GM21381 (cell line): Measurements from ENCODE around the gene FGF14.

Source experiments
- ATAC-seq: cut with Tn5 transposase; IDR thresholded peaks from one replicate; pipeline ENCODE4 v1.9.1; 2021; ENCODE audit warnings: mild to moderate bottlenecking, moderate library complexity; ENCODE audit not compliant: unreplicated experiment

The FGF14 gene

GRCh38 chr13:102260256-102260655, 141.6 kb downstream of the FGF14 start:
- ATAC-seq = no peak

- ATAC-seq = no peak
Measured at GRCh38 chr13:102255409-102255808, 146.4 kb downstream of the FGF14 start.

GRCh38 chr13:102251817-102252216, 150.0 kb downstream of the FGF14 start:
- ATAC-seq = no peak

DNA sequence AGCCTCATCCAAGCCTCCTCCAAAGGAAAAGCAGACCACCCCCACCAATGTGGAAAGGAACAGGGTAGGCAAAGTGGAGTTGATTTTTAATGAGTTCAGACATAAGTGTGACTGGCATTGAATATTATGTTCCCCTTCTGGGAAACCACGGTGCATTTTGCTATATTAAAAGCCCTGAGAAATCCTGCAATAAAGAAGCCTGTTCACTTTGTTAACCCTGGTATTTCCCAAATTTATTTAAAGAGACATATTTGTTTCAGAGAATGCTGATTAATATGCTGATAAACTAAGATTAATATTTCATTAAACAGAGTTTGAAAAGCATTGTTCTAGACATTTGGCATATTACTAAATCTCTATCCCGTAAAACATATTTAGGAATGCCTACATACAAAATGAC, 151.4 kb downstream of the FGF14 start:
- no peak for ATAC-seq

GRCh38 chr13:102244607-102245227, 157.1 kb downstream of the FGF14 start:
- ATAC-seq = no peak

GRCh38 chr13:102240110-102240509, 161.7 kb downstream of the FGF14 start:
- ATAC-seq = no peak

GRCh38 chr13:102237230-102237629, 164.6 kb downstream of the FGF14 start:
- ATAC-seq = no peak

DNA sequence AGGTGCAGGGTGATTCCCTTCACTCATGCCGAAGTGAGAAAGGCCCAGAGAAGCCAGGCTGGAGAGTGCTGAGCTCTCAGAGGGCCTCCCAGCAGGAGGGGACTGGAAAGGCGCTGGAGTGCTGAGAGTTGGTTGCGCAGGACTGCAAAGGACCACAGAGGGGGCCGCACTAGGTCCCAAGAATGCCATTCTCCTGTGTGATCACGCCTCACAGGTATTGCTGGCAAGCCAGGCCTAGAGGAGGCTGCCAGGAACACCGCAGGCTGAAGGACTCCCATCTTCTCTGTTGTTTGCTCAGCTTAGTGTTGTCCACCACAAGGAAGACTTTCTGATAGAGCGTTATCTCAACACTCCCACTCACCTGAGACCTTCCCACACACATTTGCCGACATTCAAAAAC, 165.0 kb downstream of the FGF14 start:
- ATAC-seq = no peak

- ATAC-seq = no peak
Measured at GRCh38 chr13:102236341-102236740, 165.5 kb downstream of the FGF14 start.

DNA sequence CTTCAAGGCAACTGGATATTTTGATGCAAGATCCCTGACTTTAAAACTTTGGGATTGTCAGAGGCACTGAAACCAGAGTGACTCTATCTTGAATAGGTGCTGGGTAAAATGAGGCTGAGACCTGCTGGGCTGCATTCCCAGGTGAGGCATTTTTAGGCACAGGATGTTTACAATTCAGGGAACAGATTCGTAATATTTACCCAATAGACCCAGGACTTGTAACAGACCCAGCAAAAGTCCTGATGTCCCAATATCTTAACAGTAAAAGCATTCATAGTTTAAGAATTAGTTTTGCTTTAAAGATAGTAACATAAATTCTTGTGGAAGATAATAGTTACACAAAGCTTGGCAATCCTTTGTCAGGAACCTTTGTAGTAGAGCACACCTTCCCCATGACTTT, 166.2 kb downstream of the FGF14 start:
- no peak for ATAC-seq

DNA sequence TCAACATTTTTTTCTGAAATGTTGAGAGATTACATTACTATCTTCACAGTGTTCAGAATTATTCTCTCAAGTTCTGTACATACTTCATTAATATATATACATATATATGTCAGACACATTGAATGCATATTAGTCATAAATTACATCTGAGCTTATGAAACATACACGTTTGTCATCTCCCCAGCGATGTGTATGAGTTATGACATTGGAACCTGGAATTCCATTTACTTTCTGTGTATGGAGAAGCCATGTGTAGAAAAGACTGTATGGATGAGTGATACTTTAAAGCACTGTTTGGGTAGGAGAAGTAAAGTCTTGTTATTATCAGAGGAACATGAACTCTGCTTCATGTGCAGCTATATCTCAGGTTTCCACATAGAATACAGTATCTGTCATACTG, 167.2 kb downstream of the FGF14 start:
- no peak for ATAC-seq

DNA sequence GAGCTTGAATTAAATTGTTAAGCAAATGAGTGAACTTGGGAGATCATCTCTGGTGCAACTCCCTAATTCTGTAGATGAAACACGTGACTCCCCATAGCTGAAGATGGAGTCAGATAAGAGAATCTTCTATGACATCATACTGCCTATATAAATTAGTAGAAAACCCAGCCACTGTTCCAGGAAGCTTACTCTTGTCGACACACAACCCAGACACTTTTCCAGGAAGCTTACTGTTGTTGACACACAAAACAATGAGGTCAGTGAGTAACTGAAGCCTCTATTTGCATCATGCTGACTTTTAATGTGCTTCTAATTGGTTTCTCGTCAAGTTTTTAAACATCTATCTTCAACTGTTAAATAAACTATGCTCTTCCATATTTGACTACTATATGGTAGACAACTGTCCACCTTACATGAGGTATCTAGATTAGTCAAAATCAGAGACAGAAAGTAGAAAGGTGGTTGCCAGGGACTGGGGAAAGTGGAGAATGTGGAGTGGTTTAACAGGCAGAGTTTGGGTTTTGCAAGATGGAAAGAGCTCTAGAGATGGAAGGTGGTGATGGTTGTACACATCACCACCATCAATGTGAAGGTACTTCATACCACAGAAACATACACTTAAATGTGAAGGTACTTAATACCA, 168.2 kb downstream of the FGF14 start:
- no peak for ATAC-seq

- ATAC-seq = no peak
Measured at GRCh38 chr13:102231479-102231878, 170.4 kb downstream of the FGF14 start.

- ATAC-seq = no peak
Measured at GRCh38 chr13:102227741-102228140, 174.1 kb downstream of the FGF14 start.

DNA sequence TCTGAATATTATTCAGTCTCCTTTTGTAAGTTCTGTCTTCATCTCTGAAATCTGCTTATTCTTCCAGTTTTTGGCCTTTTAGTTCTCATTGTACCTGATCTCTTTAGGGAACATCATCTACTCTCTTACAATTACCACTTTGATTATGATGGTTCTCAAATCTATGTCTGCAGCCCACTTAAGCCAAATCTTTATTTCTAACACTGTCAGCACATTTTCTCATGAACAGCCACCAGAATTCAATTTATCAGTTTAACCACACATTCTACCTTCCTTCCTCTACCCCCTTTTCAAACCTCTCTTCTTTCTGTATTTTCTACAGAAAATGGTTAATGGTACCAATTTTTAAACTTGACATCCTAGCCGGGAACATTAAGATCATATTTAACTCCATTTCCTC, 175.3 kb downstream of the FGF14 start:
- ATAC-seq = no peak

GRCh38 chr13:102225892-102226291, 176.0 kb downstream of the FGF14 start:
- no peak for ATAC-seq

GRCh38 chr13:102220681-102221228, 181.1 kb downstream of the FGF14 start:
- no peak for ATAC-seq

- ATAC-seq = no peak
Measured at GRCh38 chr13:102214956-102215355, 186.9 kb downstream of the FGF14 start.

DNA sequence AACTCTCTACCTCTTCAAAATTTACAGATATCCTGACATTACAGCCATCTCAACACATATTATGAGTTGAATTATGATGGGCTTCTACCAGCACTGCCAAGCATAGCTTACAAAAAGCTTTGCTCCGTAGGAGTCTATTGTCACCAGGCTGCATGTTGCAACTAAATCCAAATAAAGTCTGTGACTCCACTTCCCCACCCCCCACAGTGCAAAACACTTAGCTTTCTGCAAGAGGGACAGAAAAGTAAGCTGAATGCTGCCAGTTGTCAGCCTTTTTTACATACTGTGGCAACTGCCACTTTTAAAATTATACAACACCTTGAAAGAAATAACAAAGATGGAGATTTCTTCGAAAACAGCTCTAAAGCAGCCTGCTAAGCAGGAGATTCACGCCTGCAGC, 189.1 kb downstream of the FGF14 start:
- ATAC-seq = no peak

GRCh38 chr13:102208347-102208746, 193.5 kb downstream of the FGF14 start:
- ATAC-seq = no peak

DNA sequence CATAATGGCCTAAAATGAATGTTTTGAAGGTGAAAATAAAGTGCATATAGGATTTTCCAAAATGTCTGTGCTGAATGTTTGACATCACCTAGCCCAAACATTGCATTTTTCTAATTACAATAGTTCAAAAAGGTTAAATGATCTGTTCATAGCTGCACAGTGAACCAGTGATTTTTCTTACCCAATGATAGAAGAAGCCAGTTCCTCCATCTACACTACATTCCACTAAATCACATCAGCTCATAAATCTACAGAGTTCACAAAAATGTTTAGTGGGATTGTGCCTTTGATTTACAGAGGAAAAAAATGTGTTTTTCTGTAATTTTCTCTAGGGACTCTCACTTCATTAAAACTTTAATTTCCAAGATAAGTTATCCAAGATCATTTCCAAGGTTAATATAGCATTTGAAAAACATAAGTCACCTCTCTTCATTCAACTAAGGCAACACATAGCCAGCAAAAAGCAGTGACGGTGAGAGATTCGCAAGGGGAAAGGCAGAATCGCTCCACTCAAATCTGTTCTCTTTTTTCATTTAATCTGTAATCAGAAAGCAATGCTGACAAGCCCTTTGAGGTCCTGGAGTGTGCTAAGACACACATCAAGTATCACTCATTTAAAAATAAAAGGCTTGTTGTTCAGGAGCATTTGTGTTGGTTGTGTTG, 194.0 kb downstream of the FGF14 start:
- ATAC-seq = no peak

DNA sequence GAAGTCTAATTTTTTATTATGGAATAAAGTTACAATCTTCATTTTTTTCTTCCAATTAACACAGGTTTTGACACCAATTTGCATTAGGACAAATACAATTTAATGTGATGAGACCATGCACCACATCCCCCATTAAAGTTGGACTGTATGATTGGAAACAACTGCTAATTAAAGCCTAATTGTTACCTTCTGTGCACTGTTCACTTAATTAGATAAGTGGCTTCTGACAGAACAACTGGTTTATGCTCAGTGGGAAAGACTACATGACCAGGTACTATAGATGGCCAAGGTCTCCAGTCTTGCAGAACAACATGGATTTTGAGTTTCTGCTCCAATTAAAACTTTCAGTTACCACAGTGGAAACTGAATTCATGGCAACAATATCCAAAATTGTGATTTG, 198.1 kb downstream of the FGF14 start:
- ATAC-seq = no peak
